GM11168 (cell line): ENCODE data around the gene ACR.
"Not testable (repeated sequence)": the region's sequence is repeated elsewhere in the genome, so short reads cannot be mapped to it uniquely, and the experiment has no call there.

Experiments used
- in situ Hi-C: fragments of 300-500 bp; cut with MboI; formaldehyde crosslinking; loops from one replicate; pipeline ENCODE4 v1.12.0; 2022; ENCODE audit warnings: low sequenced_read_pairs; ENCODE audit not compliant: unreplicated experiment

ACR gene

GRCh38 chr22:50730013-50730891, 7.8 kb upstream of the ACR start:
- in situ Hi-C loops: no loop called here

GRCh38 chr22:50730941-50731661, 6.9 kb upstream of the ACR start:
- in situ Hi-C loops: no loop called here

GRCh38 chr22:50731811-50732624, 6.0 kb upstream of the ACR start:
- in situ Hi-C loops: no loop called here

- in situ Hi-C loops: no loop called here
These were observed 5.3 kb upstream of the ACR start for GRCh38 chr22:50732681-50733080.

GRCh38 chr22:50733521-50734342, 4.3 kb upstream of the ACR start:
- in situ Hi-C loops: no loop called here

GRCh38 chr22:50734343-50734771, 3.6 kb upstream of the ACR start:
- in situ Hi-C loops: no loop called here

- in situ Hi-C loops: no loop called here
These were observed 2.8 kb upstream of the ACR start for GRCh38 chr22:50734986-50735738.

- in situ Hi-C loops: no loop called here
These were observed 2.3 kb upstream of the ACR start for GRCh38 chr22:50735739-50736030.

- in situ Hi-C loops: no loop called here
These were observed 734 bp downstream of the ACR start for GRCh38 chr22:50738649-50739227.

GRCh38 chr22:50739279-50739691, 1.3 kb downstream of the ACR start:
- in situ Hi-C loops: no loop called here

- in situ Hi-C loops: no loop called here
These were observed 1.9 kb downstream of the ACR start for GRCh38 chr22:50739894-50740293.

GRCh38 chr22:50740714-50741113, 2.7 kb downstream of the ACR start:
- in situ Hi-C loops: not testable (repeated sequence)

GRCh38 chr22:50744424-50744823, 6.4 kb downstream of the ACR start:
- in situ Hi-C loops: not testable (repeated sequence)

- in situ Hi-C loops: not testable (repeated sequence)
These were observed 9.5 kb downstream of the ACR start for GRCh38 chr22:50747521-50747920.

- in situ Hi-C loops: not testable (repeated sequence)
These were observed 10.6 kb downstream of the ACR start for GRCh38 chr22:50748630-50749029.

- in situ Hi-C loops: not testable (repeated sequence)
These were observed 11.5 kb downstream of the ACR start for GRCh38 chr22:50749302-50750074.

GRCh38 chr22:50755251-50755650, 17.2 kb downstream of the ACR start:
- in situ Hi-C loops: not testable (repeated sequence)

- in situ Hi-C loops: not testable (repeated sequence)
These were observed 18.4 kb downstream of the ACR start for GRCh38 chr22:50756406-50756805.
